CD4-positive, alpha-beta T cell treated with Interferon gamma for 1 hour (primary cell): ENCODE measurements around the gene ZP2.
"Not testable (repeated sequence)": the region's sequence is repeated elsewhere in the genome, so short reads cannot be mapped to it uniquely, and the experiment has no call there.

ENCODE experiments used
- DNase-seq: peaks from one replicate; pipeline ENCODE4 v3.0.0-alpha.2; 2020

The ZP2 gene

GRCh38 chr16:21208446-21209230 lies 2.7 kb downstream of the ZP2 start:
- DNase-seq, result no peak

GRCh38 chr16:21206550-21206949 lies 4.8 kb downstream of the ZP2 start:
- no peak for DNase-seq

GRCh38 chr16:21205303-21205702 lies 6.1 kb downstream of the ZP2 start:
- DNase-seq, result no peak

- no peak for DNase-seq
These were observed 8.1 kb downstream of the ZP2 start for GRCh38 chr16:21203155-21203797.

- DNase-seq, result no peak
These were observed 11.7 kb downstream of the ZP2 start for GRCh38 chr16:21199607-21200218.

GRCh38 chr16:21197621-21198020 lies 13.8 kb downstream of the ZP2 start:
- DNase-seq, result no peak

- no peak for DNase-seq
These were observed 14.3 kb downstream of the ZP2 start for GRCh38 chr16:21197112-21197511.

GRCh38 chr16:21195330-21195729 lies 16.0 kb downstream of the ZP2 start:
- DNase-seq, result not testable (repeated sequence)

GRCh38 chr16:21194771-21195301 lies 16.5 kb downstream of the ZP2 start:
- DNase-seq, result no peak

- no peak for DNase-seq
These were observed 18.4 kb downstream of the ZP2 start for GRCh38 chr16:21192991-21193390.

- no peak for DNase-seq
These were observed 20.8 kb downstream of the ZP2 start for GRCh38 chr16:21190599-21190998.

- DNase-seq, result no peak
These were observed 21.4 kb downstream of the ZP2 start for GRCh38 chr16:21190013-21190412.

GRCh38 chr16:21189311-21189710 lies 22.1 kb downstream of the ZP2 start:
- DNase-seq, result no peak

- DNase-seq, result no peak
These were observed 25.1 kb downstream of the ZP2 start for GRCh38 chr16:21186326-21186691.

- DNase-seq, result no peak
These were observed 25.6 kb downstream of the ZP2 start for GRCh38 chr16:21185659-21186325.

- no peak for DNase-seq
These were observed 26.5 kb downstream of the ZP2 start for GRCh38 chr16:21184834-21185233.

GRCh38 chr16:21183995-21184394 lies 27.4 kb downstream of the ZP2 start:
- DNase-seq, result no peak

- DNase-seq, result no peak
These were observed 31.4 kb downstream of the ZP2 start for GRCh38 chr16:21179983-21180365.

GRCh38 chr16:21179126-21179982 lies 32.0 kb downstream of the ZP2 start:
- no peak for DNase-seq

- no peak for DNase-seq
These were observed 36.0 kb downstream of the ZP2 start for GRCh38 chr16:21175397-21175796.

- no peak for DNase-seq
These were observed 38.7 kb downstream of the ZP2 start for GRCh38 chr16:21172650-21173049.

- not testable (repeated sequence) for DNase-seq
These were observed 41.3 kb downstream of the ZP2 start for GRCh38 chr16:21170116-21170515.
